ENCODE measurements around the gene EP400.
A peak's percentile ranks its signal among the peaks of the same experiment; 100 is the strongest.
"Not testable (repeated sequence)": the region's sequence is repeated elsewhere in the genome, so short reads cannot be mapped to it uniquely, and the experiment has no call there.

The EP400 gene

GRCh38 chr12:131982041-131982440 is 32.3 kb downstream of the EP400 start:
- DNase-seq (ENCODE audit: low read depth) = no peak
- no peak overlapping the region for H3K4me3 ChIP-seq (ENCODE audit: low read depth, low read length)

GRCh38 chr12:131983026-131983425 is 33.3 kb downstream of the EP400 start:
- H3K4me3 ChIP-seq (ENCODE audit: low read depth, low read length) = no peak overlapping the region
- no peak for DNase-seq (ENCODE audit: low read depth)

GRCh38 chr12:131983554-131983953 is 33.8 kb downstream of the EP400 start:
- no peak overlapping the region for H3K4me3 ChIP-seq (ENCODE audit: low read depth, low read length)
- no peak for DNase-seq (ENCODE audit: low read depth)

GRCh38 chr12:131984334-131984733 is 34.6 kb downstream of the EP400 start:
- DNase-seq (ENCODE audit: low read depth) = no peak
- H3K4me3 ChIP-seq (ENCODE audit: low read depth, low read length) = no peak overlapping the region

GRCh38 chr12:131985510-131985875 is 35.8 kb downstream of the EP400 start:
- H3K4me3 ChIP-seq (ENCODE audit: low read depth, low read length); DNase-seq (ENCODE audit: low read depth): not testable (repeated sequence)

GRCh38 chr12:131986361-131986760 is 36.6 kb downstream of the EP400 start:
- no peak overlapping the region for H3K4me3 ChIP-seq (ENCODE audit: low read depth, low read length)
- DNase-seq (ENCODE audit: low read depth) = no peak

GRCh38 chr12:131986910-131987309 is 37.2 kb downstream of the EP400 start:
- H3K4me3 ChIP-seq (ENCODE audit: low read depth, low read length) = no peak overlapping the region
- DNase-seq (ENCODE audit: low read depth) = no peak

- DNase-seq (ENCODE audit: low read depth) = no peak
- H3K4me3 ChIP-seq (ENCODE audit: low read depth, low read length) = no peak overlapping the region
Measured at GRCh38 chr12:131987552-131987951, 37.8 kb downstream of the EP400 start.

- DNase-seq (ENCODE audit: low read depth) = no peak
- no peak overlapping the region for H3K4me3 ChIP-seq (ENCODE audit: low read depth, low read length)
Measured at GRCh38 chr12:131988054-131988796, 38.5 kb downstream of the EP400 start.

- DNase-seq (ENCODE audit: low read depth) = no peak
- H3K4me3 ChIP-seq (ENCODE audit: low read depth, low read length) = no peak overlapping the region
Measured at GRCh38 chr12:131989021-131989420, 39.3 kb downstream of the EP400 start.

GRCh38 chr12:131990066-131990979 is 40.6 kb downstream of the EP400 start:
- H3K4me3 ChIP-seq (ENCODE audit: low read depth, low read length) = no peak overlapping the region
- no peak for DNase-seq (ENCODE audit: low read depth)

- DNase-seq (ENCODE audit: low read depth) = no peak
- H3K4me3 ChIP-seq (ENCODE audit: low read depth, low read length) = no peak overlapping the region
Measured at GRCh38 chr12:131990980-131991305, 41.2 kb downstream of the EP400 start.

GRCh38 chr12:131991816-131992430 is 42.2 kb downstream of the EP400 start:
- H3K4me3 ChIP-seq (ENCODE audit: low read depth, low read length) = no peak overlapping the region

GRCh38 chr12:131994589-131994988 is 44.8 kb downstream of the EP400 start:
- no peak overlapping the region for H3K4me3 ChIP-seq (ENCODE audit: low read depth, low read length)
- no peak for DNase-seq (ENCODE audit: low read depth)

More at GRCh38 chr12:131991816-131992430, 42.2 kb downstream of the EP400 start:
- no peak for DNase-seq (ENCODE audit: low read depth)

GRCh38 chr12:132000286-132000872 is 50.6 kb downstream of the EP400 start:
- no peak for DNase-seq (ENCODE audit: low read depth)
- no peak overlapping the region for H3K4me3 ChIP-seq (ENCODE audit: low read depth, low read length)

- peak; percentile 13 for DNase-seq (ENCODE audit: low read depth)
- H3K4me3 ChIP-seq (ENCODE audit: low read depth, low read length) = no peak overlapping the region
Measured at GRCh38 chr12:132003846-132004245, 54.1 kb downstream of the EP400 start.

GRCh38 chr12:132004946-132005345 is 55.2 kb downstream of the EP400 start:
- no peak overlapping the region for H3K4me3 ChIP-seq (ENCODE audit: low read depth, low read length)
- DNase-seq (ENCODE audit: low read depth) = no peak

- no peak overlapping the region for H3K4me3 ChIP-seq (ENCODE audit: low read depth, low read length)
- DNase-seq (ENCODE audit: low read depth) = no peak
Measured at GRCh38 chr12:132006056-132006680, 56.4 kb downstream of the EP400 start.

- no peak overlapping the region for H3K4me3 ChIP-seq (ENCODE audit: low read depth, low read length)
- DNase-seq (ENCODE audit: low read depth) = no peak
Measured at GRCh38 chr12:132007041-132007440, 57.3 kb downstream of the EP400 start.
